Stimulated activated naive CD4-positive, alpha-beta T cell (primary cell): ENCODE measurements around the gene TGFB2.

Experiments used
- DNase-seq, 6 experiments: peaks; one replicate each; lab custom pipeline; 2025; lab: John Stamatoyannopoulos, UW

TGFB2 gene

GRCh38 chr1:218388591-218388990 is 43.5 kb downstream of the TGFB2 start:
- no peak for DNase-seq

GRCh38 chr1:218390618-218391017 is 45.5 kb downstream of the TGFB2 start:
- DNase-seq, result no peak

- DNase-seq, result no peak
These were observed 47.6 kb downstream of the TGFB2 start for GRCh38 chr1:218392780-218393179.

- DNase-seq, result no peak
These were observed 49.3 kb downstream of the TGFB2 start for GRCh38 chr1:218394416-218394815.

GRCh38 chr1:218394989-218395388 is 49.9 kb downstream of the TGFB2 start:
- no peak for DNase-seq

- DNase-seq, result no peak
These were observed 50.8 kb downstream of the TGFB2 start for GRCh38 chr1:218395916-218396315.

- DNase-seq, result no peak
These were observed 52.7 kb downstream of the TGFB2 start for GRCh38 chr1:218397752-218398339.

- no peak for DNase-seq
These were observed 55.5 kb downstream of the TGFB2 start for GRCh38 chr1:218400624-218401023.

GRCh38 chr1:218401441-218401997 is 56.4 kb downstream of the TGFB2 start:
- DNase-seq, result no peak

GRCh38 chr1:218401998-218402785 is 57.1 kb downstream of the TGFB2 start:
- DNase-seq, result no peak

- no peak for DNase-seq
These were observed 57.6 kb downstream of the TGFB2 start for GRCh38 chr1:218402786-218403120.

- DNase-seq, result no peak
These were observed 58.2 kb downstream of the TGFB2 start for GRCh38 chr1:218403300-218403699.

GRCh38 chr1:218407630-218408029 is 62.5 kb downstream of the TGFB2 start:
- DNase-seq, result no peak

GRCh38 chr1:218408135-218408534 is 63.0 kb downstream of the TGFB2 start:
- no peak for DNase-seq

- no peak for DNase-seq
These were observed 63.8 kb downstream of the TGFB2 start for GRCh38 chr1:218408942-218409341.

GRCh38 chr1:218409946-218410510 is 64.9 kb downstream of the TGFB2 start:
- no peak for DNase-seq

- no peak for DNase-seq
These were observed 66.0 kb downstream of the TGFB2 start for GRCh38 chr1:218411101-218411500.

- no peak for DNase-seq
These were observed 67.0 kb downstream of the TGFB2 start for GRCh38 chr1:218412171-218412570.

GRCh38 chr1:218413179-218413578 is 68.0 kb downstream of the TGFB2 start:
- DNase-seq, result no peak

- no peak for DNase-seq
These were observed 69.1 kb downstream of the TGFB2 start for GRCh38 chr1:218414060-218414728.

GRCh38 chr1:218415726-218416125 is 70.6 kb downstream of the TGFB2 start:
- DNase-seq, result no peak

- no peak for DNase-seq
These were observed 76.4 kb downstream of the TGFB2 start for GRCh38 chr1:218421531-218421930.

GRCh38 chr1:218424502-218424901 is 79.4 kb downstream of the TGFB2 start:
- no peak for DNase-seq
